Activated CD4-positive, alpha-beta T cell treated with anti-CD3 and anti-CD28 coated beads, Interleukin-2, amount 50 U/mL, for 4 hours (primary cell): ENCODE data around the gene DCAF5.

Experiments used
- DNase-seq, 2 experiments: peaks; one replicate each; pipeline ENCODE4 v3.0.0-alpha.2; 2020

The DCAF5 gene

GRCh38 chr14:69142101-69142500 lies 10.8 kb downstream of the DCAF5 start:
- no peak for DNase-seq

GRCh38 chr14:69141550-69141949 lies 11.4 kb downstream of the DCAF5 start:
- no peak for DNase-seq

GRCh38 chr14:69139743-69140142 lies 13.2 kb downstream of the DCAF5 start:
- DNase-seq = no peak

- no peak for DNase-seq
Measured at GRCh38 chr14:69137843-69138535, 14.9 kb downstream of the DCAF5 start.

GRCh38 chr14:69137416-69137815 lies 15.5 kb downstream of the DCAF5 start:
- DNase-seq = no peak

- no peak for DNase-seq
Measured at GRCh38 chr14:69135133-69135532, 17.8 kb downstream of the DCAF5 start.

- DNase-seq = no peak
Measured at GRCh38 chr14:69133206-69134125, 19.5 kb downstream of the DCAF5 start.

GRCh38 chr14:69132513-69133181 lies 20.3 kb downstream of the DCAF5 start:
- DNase-seq = no peak

- no peak for DNase-seq
Measured at GRCh38 chr14:69131176-69131575, 21.7 kb downstream of the DCAF5 start.

GRCh38 chr14:69129264-69129880 lies 23.5 kb downstream of the DCAF5 start:
- peak; percentile 64 to 66 for DNase-seq

- DNase-seq = no peak
Measured at GRCh38 chr14:69118305-69118704, 34.6 kb downstream of the DCAF5 start.

- no peak for DNase-seq
Measured at GRCh38 chr14:69117020-69117767, 35.7 kb downstream of the DCAF5 start.

GRCh38 chr14:69115407-69116185 lies 37.3 kb downstream of the DCAF5 start:
- no peak for DNase-seq

GRCh38 chr14:69114763-69115162 lies 38.2 kb downstream of the DCAF5 start:
- DNase-seq = no peak

- no peak for DNase-seq
Measured at GRCh38 chr14:69108358-69108757, 44.6 kb downstream of the DCAF5 start.

- no peak for DNase-seq
Measured at GRCh38 chr14:69107407-69108003, 45.4 kb downstream of the DCAF5 start.

GRCh38 chr14:69106451-69106850 lies 46.5 kb downstream of the DCAF5 start:
- no peak for DNase-seq

GRCh38 chr14:69105326-69105725 lies 47.6 kb downstream of the DCAF5 start:
- DNase-seq = no peak

GRCh38 chr14:69101331-69101826 lies 51.5 kb downstream of the DCAF5 start:
- no peak for DNase-seq

- DNase-seq = no peak
Measured at GRCh38 chr14:69097974-69098373, 54.9 kb downstream of the DCAF5 start.
